GM19468 (cell line): ENCODE measurements around the gene MAJIN.

Experiments used
- ATAC-seq: cut with Tn5 transposase; IDR thresholded peaks from one replicate; pipeline ENCODE4 v1.9.1; 2021; ENCODE audit warnings: mild to moderate bottlenecking, moderate library complexity, moderate number of reproducible peaks; ENCODE audit not compliant: unreplicated experiment; ENCODE audit errors: extremely low read depth

MAJIN gene

GRCh38 chr11:64916040-64916774 is 55.7 kb downstream of the MAJIN start:
- ATAC-seq: no peak

GRCh38 chr11:64915376-64915887 is 56.5 kb downstream of the MAJIN start:
- ATAC-seq: no peak

- no peak for ATAC-seq
These were observed 57.8 kb downstream of the MAJIN start for GRCh38 chr11:64914123-64914522.

- ATAC-seq: no peak
These were observed 58.7 kb downstream of the MAJIN start for GRCh38 chr11:64913171-64913727.

- no peak for ATAC-seq
These were observed 60.2 kb downstream of the MAJIN start for GRCh38 chr11:64911689-64912088.

- no peak for ATAC-seq
These were observed 60.8 kb downstream of the MAJIN start for GRCh38 chr11:64911142-64911541.

- no peak for ATAC-seq
These were observed 61.3 kb downstream of the MAJIN start for GRCh38 chr11:64910451-64911093.

- no peak for ATAC-seq
These were observed 62.1 kb downstream of the MAJIN start for GRCh38 chr11:64909653-64910343.

- ATAC-seq: no peak
These were observed 63.1 kb downstream of the MAJIN start for GRCh38 chr11:64908766-64909165.

- no peak for ATAC-seq
These were observed 65.6 kb downstream of the MAJIN start for GRCh38 chr11:64906314-64906635.

- ATAC-seq: no peak
These were observed 66.2 kb downstream of the MAJIN start for GRCh38 chr11:64905516-64906313.

GRCh38 chr11:64903291-64903833 is 68.5 kb downstream of the MAJIN start:
- no peak for ATAC-seq

GRCh38 chr11:64902102-64902900 is 69.6 kb downstream of the MAJIN start:
- no peak for ATAC-seq

- ATAC-seq: no peak
These were observed 71.1 kb downstream of the MAJIN start for GRCh38 chr11:64900774-64901173.

GRCh38 chr11:64900263-64900678 is 71.6 kb downstream of the MAJIN start:
- no peak for ATAC-seq

- ATAC-seq: no peak
These were observed 73.4 kb downstream of the MAJIN start for GRCh38 chr11:64898541-64898940.

GRCh38 chr11:64898076-64898445 is 73.8 kb downstream of the MAJIN start:
- ATAC-seq: no peak

GRCh38 chr11:64897381-64898075 is 74.4 kb downstream of the MAJIN start:
- no peak for ATAC-seq
